ENCODE results near the gene NRCAM. TPM values are rescaled to one million over a fixed set of nuclear protein-coding genes. Genes with fewer than 3 reads are reported as not detected.

NRCAM gene
- total and polyA plus RNA-seq, 3 experiments from 2014 or later = 0.27 to 1.1 (median 0.74) TPM

GRCh38 chr7:108124820-108125219 is 331.4 kb downstream of the NRCAM start:
- Mint-ChIP-seq H3K4me1 (no peaks in the 10 kb centered on the region), H3K36me3 (no peaks in the 10 kb centered on the region), H3K27me3 (no peaks in the 10 kb centered on the region), H3K27ac (no peak overlapping the region), H3K9me3 (no peaks in the 10 kb centered on the region), H3K4me3 (no peak overlapping the region)
- DNase-seq = no peak
- CTCF ChIA-PET = no interaction called here
- no peaks in the 10 kb centered on the region for H3K36me3 ChIP-seq (ENCODE audit: insufficient read depth, low read length)
- H3K27me3 ChIP-seq (ENCODE audit: insufficient read depth, low read length, poor library complexity, severe bottlenecking) = no peaks in the 10 kb centered on the region
- no peaks in the 10 kb centered on the region for H3K9me3 ChIP-seq (ENCODE audit: low read length)
- POLR2A ChIA-PET = no interaction called here
- no peaks in the 10 kb centered on the region for H3K4me1 ChIP-seq (ENCODE audit: insufficient read depth, low read length)
- no peak overlapping the region for H3K4me3 ChIP-seq (ENCODE audit: low read length)
- no peak overlapping the region for H3K27ac ChIP-seq (ENCODE audit: low read depth, low read length)

- CTCF ChIA-PET = no interaction called here
- Mint-ChIP-seq H3K4me3 (no peak overlapping the region), H3K4me1 (no peaks in the 10 kb centered on the region), H3K27ac (no peak overlapping the region), H3K9me3 (no peaks in the 10 kb centered on the region), H3K27me3 (peaks cover 0 to 3% of the 10 kb centered on the region in 2 donors), H3K36me3 (no peaks in the 10 kb centered on the region)
- Histone ChIP-seq H3K4me1 (ENCODE audit: insufficient read depth, low read length) (no peaks in the 10 kb centered on the region), H3K27ac (ENCODE audit: low read depth, low read length) (no peak overlapping the region), H3K27me3 (ENCODE audit: insufficient read depth, low read length, poor library complexity, severe bottlenecking) (no peaks in the 10 kb centered on the region), H3K9me3 (ENCODE audit: low read length) (no peaks in the 10 kb centered on the region), H3K36me3 (ENCODE audit: insufficient read depth, low read length) (no peaks in the 10 kb centered on the region), H3K4me3 (ENCODE audit: low read length) (no peak overlapping the region)
- POLR2A ChIA-PET = no interaction called here
- no peak for DNase-seq
Observed at GRCh38 chr7:108122181-108122580, 334.1 kb downstream of the NRCAM start.

GRCh38 chr7:108120933-108121332 is 335.3 kb downstream of the NRCAM start:
- no peak overlapping the region for H3K27ac Mint-ChIP-seq
- no peak overlapping the region for H3K4me3 Mint-ChIP-seq
- peaks cover 0 to 3% of the 10 kb centered on the region in 2 donors for H3K27me3 Mint-ChIP-seq
- ChIA-PET CTCF (no interaction called here), POLR2A (no interaction called here)
- no peaks in the 10 kb centered on the region for H3K9me3 Mint-ChIP-seq
- no peaks in the 10 kb centered on the region for H3K27me3 ChIP-seq (ENCODE audit: insufficient read depth, low read length, poor library complexity, severe bottlenecking)
- no peak for DNase-seq
- H3K4me1 Mint-ChIP-seq = no peaks in the 10 kb centered on the region
- H3K4me3 ChIP-seq (ENCODE audit: low read length) = no peak overlapping the region
- H3K9me3 ChIP-seq (ENCODE audit: low read length) = no peaks in the 10 kb centered on the region
- H3K4me1 ChIP-seq (ENCODE audit: insufficient read depth, low read length) = no peaks in the 10 kb centered on the region
- no peak overlapping the region for H3K27ac ChIP-seq (ENCODE audit: low read depth, low read length)
- no peaks in the 10 kb centered on the region for H3K36me3 Mint-ChIP-seq
- no peaks in the 10 kb centered on the region for H3K36me3 ChIP-seq (ENCODE audit: insufficient read depth, low read length)

GRCh38 chr7:108120196-108120595 is 336.0 kb downstream of the NRCAM start:
- no peaks in the 10 kb centered on the region for H3K4me1 Mint-ChIP-seq
- POLR2A ChIA-PET = no interaction called here

GRCh38 chr7:108118959-108119358 is 337.3 kb downstream of the NRCAM start:
- Histone ChIP-seq H3K4me3 (ENCODE audit: low read length) (no peak overlapping the region), H3K4me1 (ENCODE audit: insufficient read depth, low read length) (no peaks in the 10 kb centered on the region), H3K27me3 (ENCODE audit: insufficient read depth, low read length, poor library complexity, severe bottlenecking) (no peaks in the 10 kb centered on the region), H3K27ac (ENCODE audit: low read depth, low read length) (no peak overlapping the region), H3K36me3 (ENCODE audit: insufficient read depth, low read length) (no peaks in the 10 kb centered on the region), H3K9me3 (ENCODE audit: low read length) (no peaks in the 10 kb centered on the region)
- Mint-ChIP-seq H3K36me3 (no peaks in the 10 kb centered on the region), H3K4me3 (no peak overlapping the region), H3K27me3 (peaks cover 0 to 3% of the 10 kb centered on the region in 2 donors), H3K9me3 (no peaks in the 10 kb centered on the region), H3K27ac (no peak overlapping the region), H3K4me1 (no peaks in the 10 kb centered on the region)
- ChIA-PET CTCF (no interaction called here), POLR2A (no interaction called here)
- no peak for DNase-seq

More at GRCh38 chr7:108120196-108120595, 336.0 kb downstream of the NRCAM start:
- no peaks in the 10 kb centered on the region for H3K36me3 ChIP-seq (ENCODE audit: insufficient read depth, low read length)
- no peak overlapping the region for H3K4me3 ChIP-seq (ENCODE audit: low read length)
- Mint-ChIP-seq H3K9me3 (no peaks in the 10 kb centered on the region), H3K36me3 (no peaks in the 10 kb centered on the region), H3K27ac (no peak overlapping the region), H3K27me3 (peaks cover 0 to 3% of the 10 kb centered on the region in 2 donors), H3K4me3 (no peak overlapping the region)
- no peaks in the 10 kb centered on the region for H3K27me3 ChIP-seq (ENCODE audit: insufficient read depth, low read length, poor library complexity, severe bottlenecking)
- CTCF ChIA-PET = no interaction called here
- no peaks in the 10 kb centered on the region for H3K9me3 ChIP-seq (ENCODE audit: low read length)
- no peak overlapping the region for H3K27ac ChIP-seq (ENCODE audit: low read depth, low read length)
- no peak for DNase-seq
- H3K4me1 ChIP-seq (ENCODE audit: insufficient read depth, low read length) = no peaks in the 10 kb centered on the region

- H3K27ac Mint-ChIP-seq = no peak overlapping the region
- H3K27me3 Mint-ChIP-seq = peaks cover 3% of the 10 kb centered on the region in 2 donors
- no peak overlapping the region for H3K27ac ChIP-seq (ENCODE audit: low read depth, low read length)
- H3K9me3 Mint-ChIP-seq = no peaks in the 10 kb centered on the region
- H3K36me3 ChIP-seq (ENCODE audit: insufficient read depth, low read length) = no peaks in the 10 kb centered on the region
- no peak for DNase-seq
- no peaks in the 10 kb centered on the region for H3K4me1 ChIP-seq (ENCODE audit: insufficient read depth, low read length)
- H3K27me3 ChIP-seq (ENCODE audit: insufficient read depth, low read length, poor library complexity, severe bottlenecking) = no peaks in the 10 kb centered on the region
- H3K4me3 Mint-ChIP-seq = no peak overlapping the region
- H3K9me3 ChIP-seq (ENCODE audit: low read length) = no peaks in the 10 kb centered on the region
- no peak overlapping the region for H3K4me3 ChIP-seq (ENCODE audit: low read length)
- H3K36me3 Mint-ChIP-seq = no peaks in the 10 kb centered on the region
- CTCF ChIA-PET = interaction anchor here (1.0 kb wide), 1 partner anchor 30 kb away, joined by 3 read pairs; no protein-coding TSS in a partner anchor
- H3K4me1 Mint-ChIP-seq = no peaks in the 10 kb centered on the region
- POLR2A ChIA-PET = no interaction called here
Observed at GRCh38 chr7:108114117-108114841, 342.0 kb downstream of the NRCAM start.

GRCh38 chr7:108112683-108113082 is 343.6 kb downstream of the NRCAM start:
- H3K27ac Mint-ChIP-seq = no peak overlapping the region

GRCh38 chr7:108109221-108109908 is 346.9 kb downstream of the NRCAM start:
- no peak overlapping the region for H3K4me3 ChIP-seq (ENCODE audit: low read length)
- POLR2A ChIA-PET = no interaction called here
- Mint-ChIP-seq H3K27me3 (peaks cover 3 to 6% of the 10 kb centered on the region in 2 donors), H3K9me3 (no peaks in the 10 kb centered on the region), H3K36me3 (no peaks in the 10 kb centered on the region), H3K4me1 (no peaks in the 10 kb centered on the region), H3K4me3 (no peak overlapping the region), H3K27ac (no peak overlapping the region)
- no peaks in the 10 kb centered on the region for H3K27me3 ChIP-seq (ENCODE audit: insufficient read depth, low read length, poor library complexity, severe bottlenecking)
- no peak overlapping the region for H3K27ac ChIP-seq (ENCODE audit: low read depth, low read length)
- no peak for DNase-seq
- H3K9me3 ChIP-seq (ENCODE audit: low read length) = no peaks in the 10 kb centered on the region
- CTCF ChIA-PET = no interaction called here
- no peaks in the 10 kb centered on the region for H3K36me3 ChIP-seq (ENCODE audit: insufficient read depth, low read length)
- no peaks in the 10 kb centered on the region for H3K4me1 ChIP-seq (ENCODE audit: insufficient read depth, low read length)

More at GRCh38 chr7:108112683-108113082, 343.6 kb downstream of the NRCAM start:
- H3K36me3 Mint-ChIP-seq = no peaks in the 10 kb centered on the region
- Histone ChIP-seq H3K4me3 (ENCODE audit: low read length) (no peak overlapping the region), H3K36me3 (ENCODE audit: insufficient read depth, low read length) (no peaks in the 10 kb centered on the region), H3K27me3 (ENCODE audit: insufficient read depth, low read length, poor library complexity, severe bottlenecking) (no peaks in the 10 kb centered on the region), H3K9me3 (ENCODE audit: low read length) (no peaks in the 10 kb centered on the region), H3K27ac (ENCODE audit: low read depth, low read length) (no peak overlapping the region), H3K4me1 (ENCODE audit: insufficient read depth, low read length) (no peaks in the 10 kb centered on the region)
- H3K9me3 Mint-ChIP-seq = no peaks in the 10 kb centered on the region
- no peaks in the 10 kb centered on the region for H3K4me1 Mint-ChIP-seq
- no peak overlapping the region for H3K4me3 Mint-ChIP-seq
- POLR2A ChIA-PET = no interaction called here
- peaks cover 3 to 6% of the 10 kb centered on the region in 2 donors for H3K27me3 Mint-ChIP-seq
- DNase-seq = no peak
- CTCF ChIA-PET = no interaction called here

All from CD8-positive, alpha-beta memory T cell (primary cell).